OCI-LY7 (cell line): ENCODE results near the gene EPB41. TPM values are rescaled to one million over a fixed set of nuclear protein-coding genes. Genes with fewer than 3 reads are reported as not detected.

ENCODE experiments used
- BruUV-seq: library from RNA; stranded (reverse); fragments of 400-500 nt; replicated peaks from 2 replicates; lab custom pipeline; 2021; lab: Mats Ljungman, UMichigan
- CTCF ChIA-PET: fragments of 300-600 bp; sonication (Branson Sonifier 250); formaldehyde crosslinking; loops from one replicate; lab custom pipeline; 2022; ENCODE audit warnings: antibody characterized with exemption; ENCODE audit not compliant: unreplicated experiment; lab: Charles Lee
- POLR2A ChIA-PET: fragments of 300-600 bp; sonication (Branson Sonifier 250); formaldehyde crosslinking; loops from one replicate; lab custom pipeline; 2022; ENCODE audit warnings: antibody characterized with exemption; lab: Charles Lee
- DNase-seq: peaks from one replicate; pipeline ENCODE4 v3.0.0-alpha.2; 2015; ENCODE audit warnings: low spot score
- H2AFZ ChIP-seq: fragments of 200-600 bp; sonication (generic), shearing (Covaris generic); 2 replicates; pipeline ENCODE4 v1.6.1; 2014; ENCODE audit warnings: mild to moderate bottlenecking, antibody characterized with exemption, low read length, moderate library complexity
- H3K27ac ChIP-seq: fragments of 200-600 bp; sonication (generic); 2 replicates; pipeline ENCODE4 v1.5.1; 2014; ENCODE audit warnings: mixed run types, low read depth, mild to moderate bottlenecking, moderate library complexity, low read length, inconsistent platforms; ENCODE audit not compliant: poor library complexity, severe bottlenecking
- H3K36me3 ChIP-seq: fragments of 200-600 bp; sonication (generic); 2 replicates; pipeline ENCODE4 v1.6.1; 2014; ENCODE audit warnings: mild to moderate bottlenecking, antibody characterized with exemption, low read length, moderate library complexity, mixed read lengths; ENCODE audit not compliant: insufficient read depth
- H3K4me1 ChIP-seq: fragments of 200-600 bp; sonication (generic); 2 replicates; pipeline ENCODE4 v1.5.1; 2014; ENCODE audit warnings: mild to moderate bottlenecking, low read length; ENCODE audit not compliant: insufficient read depth, poor library complexity, severe bottlenecking
- H3K4me2 ChIP-seq: fragments of 200-600 bp; sonication (generic); 2 replicates; pipeline ENCODE4 v1.6.1; 2014; ENCODE audit warnings: mild to moderate bottlenecking, low read length
- H3K4me3 ChIP-seq: fragments of 200-600 bp; sonication (generic); 2 replicates; pipeline ENCODE4 v1.5.1; 2014; ENCODE audit warnings: mild to moderate bottlenecking, low read depth, low read length; ENCODE audit not compliant: poor library complexity, severe bottlenecking
- H3K79me2 ChIP-seq: fragments of 200-600 bp; sonication (generic); 2 replicates; pipeline ENCODE4 v1.6.1; 2016; ENCODE audit warnings: low read depth, mild to moderate bottlenecking, low read length, moderate library complexity, mixed read lengths; ENCODE audit not compliant: insufficient read depth
- H3K9me2 ChIP-seq: fragments of 200-600 bp; sonication (generic); 2 replicates; pipeline ENCODE4 v1.6.1; 2016; ENCODE audit warnings: mild to moderate bottlenecking, low read length, mixed read lengths; ENCODE audit not compliant: insufficient read depth
- H3K9me3 ChIP-seq: fragments of 200-600 bp; sonication (generic); 2 replicates; pipeline ENCODE4 v1.6.1; 2014; ENCODE audit warnings: mild to moderate bottlenecking, mixed run types, low read length, mixed read lengths
- H4K20me1 ChIP-seq: fragments of 200-600 bp; sonication (generic); 2 replicates; pipeline ENCODE4 v1.6.1; 2014; ENCODE audit warnings: mild to moderate bottlenecking, antibody characterized with exemption, low read length, moderate library complexity, mixed read lengths; ENCODE audit not compliant: insufficient read depth
- CTCF ChIP-seq: fragments of 200-600 bp; sonication (generic); conservative IDR thresholded peaks from 2 replicates; pipeline ENCODE4 v1.5.1; 2014; ENCODE audit warnings: mild to moderate bottlenecking, antibody characterized with exemption, low read length, moderate library complexity, mixed read lengths
- EZH2phosphoT487 ChIP-seq: fragments of 200-600 bp; sonication (generic); IDR thresholded peaks from 2 replicates; pipeline ENCODE4 v1.6.1; 2018; ENCODE audit warnings: low read depth, borderline replicate concordance, mild to moderate bottlenecking, mixed run types, antibody characterized with exemption, low read length, moderate library complexity, mixed read lengths
- intact Hi-C: fragments of 100-400 bp; cut with micrococcal nuclease; formaldehyde crosslinking; loops from one replicate; pipeline ENCODE4 v1.10.0; 2022; ENCODE audit not compliant: unreplicated experiment
- total RNA-seq, 2 experiments: library from RNA; depleted of rRNA in 1 of 2; stranded (reverse); fragments of >200 nt in 1 of 2; shearing (Covaris generic) in 1 of 2; gene quantifications; 2 replicates each; pipeline ENCODE4 v1.2.3, GENCODE V29; 2014 to 2022

Gene EPB41
- total RNA-seq, 2 experiments from 2014 or later, result 102 to 103 TPM

DNA sequence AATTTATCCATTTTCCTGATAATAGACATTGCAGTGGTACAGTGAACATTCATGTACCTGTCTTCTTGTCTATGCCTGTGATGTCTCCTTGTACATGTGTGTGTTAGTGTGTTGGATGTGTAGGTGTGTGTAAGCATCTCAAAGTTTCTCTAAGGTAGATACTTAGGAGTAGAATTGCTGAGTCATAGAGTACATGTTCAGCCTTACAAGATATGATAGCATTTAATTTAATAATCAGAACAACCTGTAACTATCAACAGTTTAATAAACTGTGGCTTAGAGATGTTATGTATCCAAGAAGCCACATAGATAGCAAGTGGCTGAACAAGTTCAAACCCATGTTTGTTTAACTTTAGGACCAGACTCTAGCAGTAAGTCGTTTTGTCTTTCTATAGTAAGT, 35.6 kb downstream of the EPB41 start:
- Histone ChIP-seq H3K9me3 (no peaks in the 10 kb centered on the region), H3K79me2 (peaks cover 17% of the 10 kb centered on the region; the same call in 1 of the 2 replicates), H2AFZ (no peak overlapping the region), H3K4me1 (no peaks in the 10 kb centered on the region), H3K9me2 (no peaks in the 10 kb centered on the region), H3K4me2 (no peak overlapping the region), H3K36me3 (no peaks in the 10 kb centered on the region), H4K20me1 (0 out of 2 replicates have a peak, but pooled peaks cover 4% of the 10 kb centered on the region), H3K4me3 (no peak overlapping the region), H3K27ac (no peak overlapping the region)
- no TSS peak for BruUV-seq
- no peak for TF ChIP-seq CTCF
- TF ChIP-seq EZH2phosphoT487, result no peak
- ChIA-PET POLR2A (no interaction called here), CTCF (no interaction called here)
- intact Hi-C loops, result no loop called here
- DNase-seq, result no peak

DNA sequence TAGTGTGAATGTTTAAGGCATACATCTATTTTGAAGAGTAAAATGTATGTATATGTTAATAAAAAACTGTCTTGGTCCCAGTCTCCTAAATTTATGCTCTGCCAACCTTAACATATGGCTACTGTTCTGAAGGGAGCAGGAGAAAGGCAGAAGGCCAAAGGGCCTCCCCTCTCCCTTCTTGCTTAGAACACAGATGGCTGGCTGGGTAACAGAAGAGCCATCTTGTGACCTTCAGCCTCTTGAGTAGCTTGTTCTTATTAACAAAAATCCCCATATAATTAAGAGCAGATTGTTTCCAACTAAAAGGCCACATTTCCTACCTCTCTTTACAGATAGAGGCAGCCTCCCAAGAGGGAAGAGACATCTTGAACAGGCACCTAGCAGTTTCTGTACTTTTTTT, 36.1 kb downstream of the EPB41 start:
- Histone ChIP-seq H3K9me3 (no peaks in the 10 kb centered on the region), H3K9me2 (no peaks in the 10 kb centered on the region), H3K4me2 (no peak overlapping the region), H3K4me3 (no peak overlapping the region), H2AFZ (no peak overlapping the region), H3K27ac (no peak overlapping the region), H3K79me2 (peaks cover 13% of the 10 kb centered on the region; the same call in 1 of the 2 replicates), H3K4me1 (no peaks in the 10 kb centered on the region), H3K36me3 (no peaks in the 10 kb centered on the region), H4K20me1 (0 out of 2 replicates have a peak, but pooled peaks cover 4% of the 10 kb centered on the region)
- POLR2A ChIA-PET, result no interaction called here
- DNase-seq, result no peak
- no TSS peak for BruUV-seq
- intact Hi-C loops, result no loop called here
- CTCF ChIA-PET, result no interaction called here
- TF ChIP-seq EZH2phosphoT487, result no peak
- no peak for TF ChIP-seq CTCF

DNA sequence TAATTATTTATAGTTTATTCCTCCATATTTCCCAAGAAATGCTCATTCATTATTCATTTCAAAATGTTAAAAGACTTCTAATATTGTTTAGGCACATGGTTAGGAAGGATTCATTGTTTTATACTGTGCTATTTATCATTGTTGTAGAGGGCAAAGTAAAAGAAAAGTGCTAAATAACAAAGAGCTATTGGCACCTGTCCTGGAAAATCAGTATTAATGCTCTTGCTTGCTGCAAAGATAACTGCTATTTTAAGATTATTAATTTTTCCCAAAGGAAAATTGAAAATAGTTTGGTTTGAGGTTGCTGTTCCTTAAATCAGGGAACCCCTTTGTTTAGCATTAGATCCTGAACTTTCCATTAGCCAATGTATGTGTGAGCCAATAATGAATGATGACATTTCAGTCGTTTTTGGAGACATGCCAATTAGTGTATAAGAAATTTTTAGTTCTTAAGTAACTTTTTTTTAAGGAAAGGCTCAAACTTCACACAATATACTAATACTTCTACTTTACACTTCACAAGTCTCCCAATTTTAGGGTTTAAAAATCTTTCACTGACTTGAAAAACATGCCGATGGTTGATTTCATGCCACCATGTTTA, 39.9 kb downstream of the EPB41 start:
- Histone ChIP-seq H3K4me3 (no peak overlapping the region), H2AFZ (no peak overlapping the region), H4K20me1 (no peaks in the 10 kb centered on the region), H3K27ac (no peak overlapping the region), H3K4me1 (no peaks in the 10 kb centered on the region), H3K4me2 (no peak overlapping the region), H3K36me3 (no peaks in the 10 kb centered on the region), H3K79me2 (peaks cover 15% of the 10 kb centered on the region; the same call in 1 of the 2 replicates), H3K9me2 (no peaks in the 10 kb centered on the region), H3K9me3 (no peaks in the 10 kb centered on the region)
- no peak for DNase-seq
- intact Hi-C loops, result no loop called here
- POLR2A ChIA-PET, result no interaction called here
- no TSS peak for BruUV-seq
- TF ChIP-seq EZH2phosphoT487 (no peak), CTCF (no peak)
- CTCF ChIA-PET, result no interaction called here
